Measurements from ENCODE around the gene ABHD18. TPM values are rescaled to one million over a fixed set of nuclear protein-coding genes. Genes with fewer than 3 reads are reported as not detected.
A peak's percentile ranks its signal among the peaks of the same experiment; 100 is the strongest.

ABHD18 gene
- polyA plus RNA-seq, 3 donors: 6.1 to 9.5 (median 6.4) TPM

GRCh38 chr4:127997534-127998388 lies 32.6 kb downstream of the ABHD18 start:
- Mint-ChIP-seq H3K9me3 (peaks cover 6 to 22% (median 14%) of the 10 kb centered on the region in 7 donors), H3K36me3 (peaks cover 23 to 51% of the 10 kb centered on the region in 2 donors)

GRCh38 chr4:128006592-128006991 lies 41.4 kb downstream of the ABHD18 start:
- intact Hi-C loops (cut with micrococcal nuclease): no loop called here
- H4K20me1 ChIP-seq (ENCODE audit: insufficient read depth, low read length): no peaks in the 10 kb centered on the region
- H3K4me1 ChIP-seq (ENCODE audit: control insufficient read depth in 1 of 2, insufficient read depth in 2 of 2, low read length in 2 of 2): no peaks in the 10 kb centered on the region
- H3K27ac ChIP-seq (ENCODE audit: low read depth in 1 of 2, low read length in 2 of 2): no peak overlapping the region
- peaks cover 3% of the 10 kb centered on the region for H3K4me1 Mint-ChIP-seq
- H3K27ac Mint-ChIP-seq: no peak overlapping the region
- no peak overlapping the region for H3K4me2 ChIP-seq (replicated peaks; ENCODE audit: extremely low read depth, low read length, poor library complexity, severe bottlenecking)
- no CpG with 5 or more reads among the region's 5 CpGs for WGBS (ENCODE audit: insufficient coverage)
- no peaks in the 10 kb centered on the region for H3K27me3 ChIP-seq (ENCODE audit: control insufficient read depth in 2 of 2, insufficient read depth in 2 of 2, low read length in 2 of 2)
- H3K9ac ChIP-seq (ENCODE audit: insufficient read depth, low read length, poor library complexity, severe bottlenecking): no peak overlapping the region
- no peaks in the 10 kb centered on the region for H3K27me3 Mint-ChIP-seq (ENCODE audit: low read depth in 3 of 3)
- H3K9me3 Mint-ChIP-seq: peaks cover 0 to 2% (median 0%) of the 10 kb centered on the region in 7 donors
- no peaks in the 10 kb centered on the region for H3K9me3 ChIP-seq (replicated peaks in 1 of 2; ENCODE audit: control insufficient read depth in 1 of 2, insufficient read depth in 1 of 2, low read length in 2 of 2)
- peaks cover 24 to 54% of the 10 kb centered on the region in 2 donors for H3K36me3 Mint-ChIP-seq
- no peak overlapping the region for H3K4me3 Mint-ChIP-seq
- no peak overlapping the region for H3K4me3 ChIP-seq (replicated peaks in 1 of 3; ENCODE audit: low read depth in 2 of 3, low read length in 3 of 3)
- H3K36me3 ChIP-seq (replicated peaks in 1 of 2; ENCODE audit: control insufficient read depth in 1 of 2, insufficient read depth in 2 of 2, low read length in 2 of 2): peaks cover 10 to 33% of the 10 kb centered on the region in 2 donors
- H2AFZ ChIP-seq (ENCODE audit: insufficient read depth, low read depth, low read length, poor library complexity, severe bottlenecking): no peak overlapping the region
- TF ChIP-seq, protein P1, sequence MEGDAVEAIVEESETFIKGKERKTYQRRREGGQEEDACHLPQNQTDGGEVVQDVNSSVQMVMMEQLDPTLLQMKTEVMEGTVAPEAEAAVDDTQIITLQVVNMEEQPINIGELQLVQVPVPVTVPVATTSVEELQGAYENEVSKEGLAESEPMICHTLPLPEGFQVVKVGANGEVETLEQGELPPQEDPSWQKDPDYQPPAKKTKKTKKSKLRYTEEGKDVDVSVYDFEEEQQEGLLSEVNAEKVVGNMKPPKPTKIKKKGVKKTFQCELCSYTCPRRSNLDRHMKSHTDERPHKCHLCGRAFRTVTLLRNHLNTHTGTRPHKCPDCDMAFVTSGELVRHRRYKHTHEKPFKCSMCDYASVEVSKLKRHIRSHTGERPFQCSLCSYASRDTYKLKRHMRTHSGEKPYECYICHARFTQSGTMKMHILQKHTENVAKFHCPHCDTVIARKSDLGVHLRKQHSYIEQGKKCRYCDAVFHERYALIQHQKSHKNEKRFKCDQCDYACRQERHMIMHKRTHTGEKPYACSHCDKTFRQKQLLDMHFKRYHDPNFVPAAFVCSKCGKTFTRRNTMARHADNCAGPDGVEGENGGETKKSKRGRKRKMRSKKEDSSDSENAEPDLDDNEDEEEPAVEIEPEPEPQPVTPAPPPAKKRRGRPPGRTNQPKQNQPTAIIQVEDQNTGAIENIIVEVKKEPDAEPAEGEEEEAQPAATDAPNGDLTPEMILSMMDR (IDR thresholded peaks at IDR 0.05): no peak
- DNase-seq: no peak
- H3K79me2 ChIP-seq (ENCODE audit: insufficient read depth, low read length): no peaks in the 10 kb centered on the region

More at GRCh38 chr4:127997534-127998388, 32.6 kb downstream of the ABHD18 start:
- peaks cover 25% of the 10 kb centered on the region for H3K4me1 Mint-ChIP-seq
- H3K4me2 ChIP-seq (replicated peaks; ENCODE audit: extremely low read depth, low read length, poor library complexity, severe bottlenecking): no peak overlapping the region
- peaks cover 0 to 23% of the 10 kb centered on the region in 2 donors for H3K36me3 ChIP-seq (replicated peaks in 1 of 2; ENCODE audit: control insufficient read depth in 1 of 2, insufficient read depth in 2 of 2, low read length in 2 of 2)
- no peak overlapping the region for H3K4me3 ChIP-seq (replicated peaks in 1 of 3; ENCODE audit: low read depth in 2 of 3, low read length in 3 of 3)
- no peak overlapping the region for H2AFZ ChIP-seq (ENCODE audit: insufficient read depth, low read depth, low read length, poor library complexity, severe bottlenecking)
- no peaks in the 10 kb centered on the region for H3K79me2 ChIP-seq (ENCODE audit: insufficient read depth, low read length)
- peak overlapping the region; percentile 7 to 94 (median 63) for H3K27ac Mint-ChIP-seq
- H3K27me3 ChIP-seq (ENCODE audit: control insufficient read depth in 2 of 2, insufficient read depth in 2 of 2, low read length in 2 of 2): no peaks in the 10 kb centered on the region
- peak overlapping the region in 1 of 2 donors; percentile 33 for H3K27ac ChIP-seq (ENCODE audit: low read depth in 1 of 2, low read length in 2 of 2)
- TF ChIP-seq, protein P1 (IDR thresholded peaks at IDR 0.05): peak; percentile 51
- intact Hi-C loops (cut with micrococcal nuclease): no loop called here
- no peak overlapping the region for H3K4me3 Mint-ChIP-seq
- WGBS (ENCODE audit: insufficient coverage): no CpG with 5 or more reads among the region's 8 CpGs
- H4K20me1 ChIP-seq (ENCODE audit: insufficient read depth, low read length): no peaks in the 10 kb centered on the region
- peaks cover 7 to 10% of the 10 kb centered on the region in 2 donors for H3K9me3 ChIP-seq (replicated peaks in 1 of 2; ENCODE audit: control insufficient read depth in 1 of 2, insufficient read depth in 1 of 2, low read length in 2 of 2)
- no peak overlapping the region for H3K9ac ChIP-seq (ENCODE audit: insufficient read depth, low read length, poor library complexity, severe bottlenecking)
- peak; percentile 15 to 52 (median 40) for DNase-seq
- H3K4me1 ChIP-seq (ENCODE audit: control insufficient read depth in 1 of 2, insufficient read depth in 2 of 2, low read length in 2 of 2): peaks cover 7 to 18% of the 10 kb centered on the region in 2 donors
- peaks cover 0 to 2% (median 0%) of the 10 kb centered on the region in 3 donors for H3K27me3 Mint-ChIP-seq (ENCODE audit: low read depth in 3 of 3)

Measured in CD14-positive monocyte (primary cell).